SKM-1 treated with dmso at 0.1 percent for 144 hours (cell line): Measurements from ENCODE around the gene INMT.
A peak's percentile ranks its signal among the peaks of the same experiment; 100 is the strongest.

Experiments used
- DNase-seq: peaks from one replicate; lab custom pipeline; 2025; ENCODE audit not compliant: unreplicated experiment; lab: John Stamatoyannopoulos, UW

The INMT gene

DNA sequence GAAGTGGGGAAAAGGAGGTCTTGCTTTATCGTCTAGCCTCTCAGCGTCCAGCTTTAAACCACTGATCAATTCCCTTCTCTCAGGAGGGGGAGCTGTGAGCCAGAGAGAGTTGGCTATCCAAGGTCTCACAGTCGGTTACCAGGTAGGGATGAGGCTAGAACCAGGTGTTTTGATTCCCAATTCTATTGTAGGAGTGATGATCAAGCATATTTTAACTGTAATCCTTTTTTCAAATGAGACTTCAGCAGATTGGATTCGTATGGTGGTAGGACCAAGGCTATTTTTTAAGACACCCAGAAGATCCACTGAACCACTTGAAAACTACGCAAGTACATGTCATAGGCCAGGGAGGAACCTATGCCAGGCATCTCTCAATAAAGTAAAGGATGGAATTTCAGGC, 27.6 kb downstream of the INMT start:
- DNase-seq: no peak

DNA sequence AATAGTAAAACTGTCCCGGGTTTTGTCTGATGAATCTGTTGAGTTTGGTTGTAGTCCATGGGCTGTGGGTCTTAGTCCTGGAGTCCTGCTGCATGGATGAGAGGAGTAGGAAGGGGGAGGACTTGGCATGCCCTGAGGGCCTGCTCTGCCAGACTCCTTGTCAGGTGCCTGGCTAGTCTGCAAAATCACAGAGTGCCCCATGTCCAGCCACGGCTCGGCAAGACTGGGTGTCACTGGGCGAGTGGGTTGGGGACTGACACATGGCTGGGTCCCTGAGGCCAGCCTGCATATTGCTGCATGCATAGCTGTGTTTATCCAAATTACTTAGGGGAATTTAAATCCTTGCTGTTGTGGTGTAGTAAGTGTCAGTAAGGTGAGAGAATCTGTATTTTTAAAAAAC, 29.0 kb downstream of the INMT start:
- no peak for DNase-seq

DNA sequence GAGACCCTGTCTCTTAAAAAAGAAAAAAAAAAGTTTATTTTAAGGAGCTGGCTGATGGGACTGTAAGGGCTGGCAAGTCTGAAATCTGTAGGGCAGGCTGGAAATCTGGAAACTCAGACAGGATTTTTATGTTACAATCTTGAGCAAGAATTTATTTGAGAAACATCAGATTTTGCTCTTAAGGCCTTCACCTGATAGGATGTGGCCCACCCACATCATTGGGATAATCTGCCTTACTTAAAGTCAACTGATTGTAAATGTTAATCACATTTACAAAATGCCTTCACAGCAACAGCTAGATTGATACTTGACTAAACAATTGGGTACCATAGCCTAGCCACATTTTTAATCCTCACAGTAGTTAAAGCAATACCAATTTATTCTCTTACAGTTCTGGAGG, 30.8 kb downstream of the INMT start:
- DNase-seq: no peak

DNA sequence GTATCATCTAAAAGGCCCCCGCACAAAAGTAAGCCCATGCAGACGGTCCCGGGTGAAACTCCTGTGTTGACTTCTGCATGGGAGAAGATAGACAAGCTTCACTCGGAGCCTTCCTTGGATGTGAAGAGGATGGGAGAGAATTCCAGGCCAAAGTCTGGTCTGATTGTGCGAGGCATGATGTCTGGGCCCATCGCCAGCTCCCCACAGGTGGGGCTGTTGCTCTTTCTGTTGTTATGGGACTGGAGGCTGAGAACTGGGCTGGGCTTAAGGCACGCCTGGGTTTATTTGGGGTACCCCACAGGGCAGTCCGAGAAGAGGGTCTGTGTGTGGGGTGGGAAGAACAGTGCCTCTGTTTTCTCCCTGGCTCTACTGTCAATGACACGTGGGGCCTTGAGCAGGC, 33.9 kb downstream of the INMT start:
- no peak for DNase-seq

DNA sequence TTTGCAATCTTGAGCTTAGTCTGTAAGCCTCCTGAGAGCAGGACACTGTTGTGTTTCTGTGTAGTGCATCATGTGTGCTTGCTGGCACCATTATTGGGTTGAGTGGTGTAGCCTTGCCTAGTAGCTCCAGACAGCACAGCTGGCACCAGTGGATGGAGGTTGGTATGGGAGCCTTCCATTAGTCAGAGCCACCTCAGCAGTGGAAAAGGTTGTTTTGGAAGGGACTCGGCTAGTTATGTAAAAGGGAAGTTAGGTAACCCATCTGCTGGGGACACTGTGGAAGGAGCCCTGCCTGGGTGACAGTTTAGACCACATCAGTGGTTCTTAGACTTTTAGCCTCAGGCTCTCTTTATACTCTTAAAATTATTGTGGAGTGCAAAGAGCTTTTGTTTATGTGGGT, 35.6 kb downstream of the INMT start:
- DNase-seq: peak; percentile 90

DNA sequence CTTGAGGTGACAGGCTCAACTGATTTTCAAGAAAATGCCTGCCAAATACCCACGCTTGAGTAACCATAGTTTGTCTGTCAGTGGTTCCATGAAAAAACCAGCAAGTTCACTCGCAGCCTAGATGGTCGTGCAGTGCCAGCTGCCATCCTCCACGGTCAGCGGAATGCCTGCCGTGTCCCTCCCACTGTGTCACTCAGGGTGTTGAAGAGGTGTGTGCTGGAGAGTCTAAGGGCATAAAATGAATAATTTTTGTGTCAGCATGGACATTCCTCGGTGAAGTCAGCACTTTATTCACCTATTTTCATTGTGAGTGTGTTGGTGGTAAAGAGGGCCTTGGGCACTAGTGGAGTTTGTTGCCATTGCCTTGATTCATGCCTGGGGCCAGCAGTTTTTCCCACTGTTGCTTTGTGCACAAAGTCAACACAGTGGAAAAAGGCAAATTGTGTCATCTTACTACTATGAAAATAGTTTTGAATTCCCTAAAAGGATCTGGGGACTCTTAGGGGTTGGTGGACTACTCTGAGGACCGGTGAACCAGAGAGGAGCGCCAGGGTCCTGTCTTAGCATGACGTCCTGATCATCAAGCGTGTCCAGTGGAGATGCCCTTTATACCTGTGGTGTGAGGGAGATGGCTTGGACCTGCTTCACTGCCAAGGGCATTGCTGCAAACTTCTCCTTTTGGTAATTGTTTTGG, 36.9 kb downstream of the INMT start:
- no peak for DNase-seq

DNA sequence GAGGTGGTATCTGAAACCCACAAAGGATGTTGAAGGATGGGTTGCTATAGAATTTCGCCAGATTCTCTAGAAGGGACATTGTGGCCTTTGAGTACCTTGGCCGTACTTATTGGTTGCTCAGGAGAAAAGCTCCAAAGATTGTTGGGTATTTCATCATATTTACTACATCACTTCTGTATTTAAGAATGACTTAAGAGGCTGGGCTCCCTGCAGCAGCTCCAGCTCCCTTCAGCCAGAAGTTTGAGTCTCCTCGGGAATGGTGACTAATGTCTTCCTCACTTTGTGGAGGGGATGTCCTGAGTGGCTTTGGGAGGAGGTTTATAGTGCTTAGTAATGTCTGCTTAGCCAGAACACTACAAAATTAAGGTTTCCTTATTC, 37.4 kb downstream of the INMT start:
- peak; percentile 90 for DNase-seq

DNA sequence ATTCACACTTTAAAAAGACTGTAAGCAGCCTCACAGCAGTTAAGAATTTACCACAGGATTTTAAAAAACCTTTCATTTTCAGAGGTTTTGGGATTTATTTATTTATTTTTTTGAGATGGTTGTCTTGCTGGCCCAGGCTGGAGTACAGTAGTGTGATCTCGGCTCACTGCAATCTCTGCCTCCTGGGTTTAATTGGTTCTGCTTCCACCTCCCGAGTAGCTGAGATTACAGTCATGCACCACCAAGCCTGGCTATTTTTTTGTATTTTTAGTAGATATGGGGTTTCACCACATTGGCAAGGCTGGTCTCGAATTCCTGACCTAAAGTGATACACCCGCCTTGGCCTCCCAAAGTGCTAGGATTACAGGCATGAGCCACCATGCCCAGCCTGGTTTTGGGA, 38.4 kb downstream of the INMT start:
- DNase-seq: no peak

DNA sequence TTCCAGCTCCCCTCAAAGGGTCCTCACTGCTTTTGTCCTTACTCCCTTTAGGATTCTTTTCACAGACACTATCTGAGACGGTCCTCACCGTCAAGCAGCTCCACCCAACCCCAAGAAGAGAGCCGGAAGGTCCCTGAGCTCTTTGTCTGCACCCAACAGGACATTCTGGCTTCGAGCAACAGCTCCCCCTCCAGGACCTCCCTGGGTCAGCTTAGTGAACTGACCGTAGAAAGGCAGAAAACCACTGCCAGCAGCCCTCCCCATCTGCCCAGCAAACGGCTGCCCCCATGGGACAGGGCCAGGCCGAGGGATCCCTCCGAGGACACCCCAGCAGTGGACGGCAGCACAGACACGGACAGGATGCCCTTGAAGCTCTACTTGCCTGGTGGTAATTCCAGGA, 39.2 kb downstream of the INMT start:
- no peak for DNase-seq

DNA sequence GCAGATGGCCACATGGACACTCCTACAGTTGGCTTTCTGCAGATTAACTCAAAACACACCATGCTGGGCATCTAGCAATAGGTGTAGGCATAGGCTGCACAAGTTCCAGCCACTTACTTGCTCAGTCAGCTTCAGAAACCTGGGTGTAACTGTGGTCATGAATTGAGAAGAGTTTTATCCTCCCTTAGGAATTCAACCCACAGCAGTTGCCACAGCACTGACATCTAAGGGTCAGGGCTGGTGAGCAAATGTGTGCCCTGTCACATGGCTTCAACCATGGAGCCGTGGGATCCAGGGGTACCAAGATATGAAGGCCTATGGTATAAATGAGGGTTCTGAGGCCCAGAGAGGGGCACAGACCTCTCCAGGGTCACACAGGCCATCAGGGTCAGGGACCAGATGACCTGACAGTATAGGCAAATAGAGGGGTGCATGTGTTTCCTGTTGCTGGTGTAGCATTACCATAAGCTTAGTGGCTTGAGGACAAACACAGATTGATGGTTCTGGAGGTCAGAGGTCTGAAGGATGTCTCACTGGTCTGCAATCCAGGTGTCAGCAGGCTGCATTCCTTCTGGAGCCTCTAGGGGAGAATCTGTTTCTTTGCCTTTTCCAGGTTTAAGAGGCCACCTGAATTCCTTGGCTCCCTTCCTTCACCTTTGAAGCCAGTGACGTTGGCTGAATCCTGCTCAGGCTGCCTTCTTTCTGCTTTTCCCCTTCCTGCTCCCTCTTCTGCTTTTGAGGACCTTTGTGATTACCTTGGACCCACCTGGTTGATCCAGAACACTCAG, 43.4 kb downstream of the INMT start:
- DNase-seq: no peak

DNA sequence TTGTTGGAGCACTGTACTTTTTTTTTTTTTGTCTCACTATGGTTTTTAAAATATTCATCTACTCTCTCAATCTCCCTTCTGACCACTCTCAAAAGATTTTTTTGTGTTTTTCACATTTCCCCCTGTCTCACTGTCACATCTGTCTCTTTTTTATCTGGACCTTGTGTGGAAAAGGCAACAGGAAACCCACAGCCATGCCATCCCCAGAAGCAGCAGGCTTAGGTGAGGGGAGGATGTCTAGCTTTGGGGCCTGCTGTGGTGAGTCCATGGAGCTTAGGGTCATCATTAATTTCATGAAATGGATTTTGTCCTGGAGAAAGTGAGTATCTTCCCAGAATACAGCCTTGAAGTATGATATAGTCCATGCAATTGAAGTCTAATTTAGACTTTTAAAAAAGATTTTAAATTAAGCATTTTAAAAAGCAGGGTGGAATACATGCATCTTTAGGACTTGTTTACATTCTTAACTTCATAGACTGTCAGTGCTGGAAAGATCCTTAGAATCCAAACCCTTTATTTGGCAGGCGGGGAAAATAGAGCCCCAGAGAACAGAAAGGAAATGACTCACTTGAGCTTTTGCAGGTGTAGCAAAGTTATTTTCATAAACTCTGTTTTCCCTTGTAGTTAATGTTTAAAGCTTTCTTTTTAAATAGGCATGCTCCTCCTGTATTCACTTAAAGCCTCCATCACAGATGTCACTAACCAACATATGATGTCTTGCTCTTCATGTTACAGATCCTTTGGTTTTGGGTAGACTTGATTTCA, 44.4 kb downstream of the INMT start:
- DNase-seq: no peak

DNA sequence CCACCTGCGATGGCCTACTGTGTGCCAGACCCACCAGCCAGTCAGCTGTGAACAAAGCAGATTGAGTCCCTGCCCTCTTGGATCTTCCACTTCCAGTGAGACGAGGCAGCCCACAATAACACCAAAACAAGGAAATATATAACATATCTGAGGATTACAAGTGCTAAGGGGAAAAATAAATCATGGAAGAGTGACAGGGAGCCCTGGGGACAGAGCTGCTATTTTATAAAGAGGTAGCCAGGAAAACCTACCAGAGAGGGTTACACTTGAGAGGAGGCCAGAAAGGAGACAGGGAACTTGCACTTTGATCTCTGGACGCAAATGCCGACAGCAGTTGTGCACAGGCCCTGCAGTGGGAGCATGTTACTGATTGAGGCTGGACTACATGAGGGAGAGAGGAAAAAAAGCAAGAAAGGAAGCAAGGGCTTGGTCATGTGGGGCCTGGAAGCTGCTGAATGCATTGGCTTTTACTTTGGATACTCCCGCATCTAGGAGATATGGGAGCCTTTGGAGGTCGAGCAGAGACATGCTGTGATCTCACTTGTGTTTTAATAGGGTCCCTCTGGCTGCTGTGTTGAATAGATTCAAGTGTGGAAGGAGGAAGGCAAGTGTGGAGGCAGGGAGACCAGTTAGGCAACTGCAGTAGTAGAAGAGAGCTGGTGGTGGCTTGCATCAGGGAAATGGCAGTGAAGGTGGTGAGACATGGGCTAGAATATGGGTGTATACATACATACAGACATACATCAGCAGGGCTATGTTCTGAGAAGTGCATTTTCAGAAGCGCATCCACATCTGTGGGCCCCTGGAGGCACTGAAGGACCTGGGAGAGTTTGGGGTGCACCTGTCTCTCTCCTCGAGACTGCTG, 45.5 kb downstream of the INMT start:
- DNase-seq: no peak

DNA sequence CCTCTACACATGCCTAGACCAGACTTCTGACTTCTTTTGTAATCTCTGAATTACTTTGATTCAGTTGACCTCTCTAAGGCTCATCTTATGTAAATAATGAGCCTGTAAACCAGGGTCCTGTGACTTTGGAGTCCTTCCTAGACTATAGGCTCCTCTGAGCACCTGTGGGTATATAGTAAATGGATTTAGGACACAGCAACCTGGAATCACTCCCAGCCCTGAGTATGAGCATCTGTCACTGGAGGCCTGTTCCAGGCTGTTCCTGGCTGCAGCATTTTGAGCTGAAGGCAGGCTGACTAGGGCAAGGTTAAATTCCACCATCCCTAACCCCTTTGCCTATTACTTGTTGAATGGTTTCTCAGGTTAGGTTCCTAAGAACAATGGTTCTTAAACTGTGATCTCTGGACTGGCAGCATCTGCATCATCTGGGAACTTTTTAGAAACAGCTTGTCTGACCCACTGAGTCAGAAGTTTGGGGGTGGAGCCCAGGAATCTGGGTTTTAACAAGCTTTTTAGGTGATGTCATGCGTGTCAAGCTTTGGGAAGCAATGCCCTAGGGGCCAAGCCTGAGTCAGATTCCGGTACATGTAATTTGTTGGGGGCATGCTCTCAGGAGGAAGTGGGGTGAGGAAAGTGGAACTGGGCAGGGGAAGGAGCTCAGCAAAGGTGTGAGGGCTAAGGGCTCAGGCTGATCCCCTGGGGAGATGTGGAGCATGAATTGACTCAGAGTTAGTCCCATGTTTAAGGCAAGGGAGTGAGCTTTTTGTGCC, 47.5 kb downstream of the INMT start:
- peak; percentile 23 for DNase-seq

DNA sequence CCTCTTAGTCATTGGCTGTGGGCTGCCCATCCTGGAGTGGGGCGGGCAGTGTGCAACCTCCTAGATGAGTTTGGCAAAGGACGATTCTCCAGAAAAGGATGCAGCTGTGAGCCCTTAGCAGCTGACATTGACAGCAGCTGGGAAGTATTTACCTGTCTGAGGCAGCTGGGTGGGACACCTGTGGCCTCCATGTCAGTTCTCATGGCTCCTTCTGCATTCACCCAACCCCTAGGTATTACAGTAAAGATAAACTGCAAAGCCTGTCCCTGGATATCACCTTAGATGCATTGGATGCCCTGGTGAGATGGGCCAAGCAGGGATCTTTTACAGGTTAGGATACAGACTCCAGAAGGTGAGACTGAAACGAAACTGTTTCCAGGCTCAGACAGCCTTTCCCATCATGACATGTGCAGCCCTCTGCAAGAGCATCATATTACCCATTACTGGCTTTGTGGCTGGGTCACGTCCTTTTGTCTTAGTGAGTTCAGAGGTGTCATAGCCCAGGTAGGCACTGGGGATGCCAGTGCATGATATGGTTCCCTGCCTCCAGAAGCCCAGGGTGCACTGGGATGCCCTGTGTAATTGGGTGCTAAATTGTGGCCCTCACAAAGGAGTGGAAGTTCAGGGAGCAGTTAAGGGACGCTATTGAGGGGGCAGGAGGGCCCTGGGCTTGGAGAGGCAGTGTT, 48.2 kb downstream of the INMT start:
- DNase-seq: no peak

DNA sequence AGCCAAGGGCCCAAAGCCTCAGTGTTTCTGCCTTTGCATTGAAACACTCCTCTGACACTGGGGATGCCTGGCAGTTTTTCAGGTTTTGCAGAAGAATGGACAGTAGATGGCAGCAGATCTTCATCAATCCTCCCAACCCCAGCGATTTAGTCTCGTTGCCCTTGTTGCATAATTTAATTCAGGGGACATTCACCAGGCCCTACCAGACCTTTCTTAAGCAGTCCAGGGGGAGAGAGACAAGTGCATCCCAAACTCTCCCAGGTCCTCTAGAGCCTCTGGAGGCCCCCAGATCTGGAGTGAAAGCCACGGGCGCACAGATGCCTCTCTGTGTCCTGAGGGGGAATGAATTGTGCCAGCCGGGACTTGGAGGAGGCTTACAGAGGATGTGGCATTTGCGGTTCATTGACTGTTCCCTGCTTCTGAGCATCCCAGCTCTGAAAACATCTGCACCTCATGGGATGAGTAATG, 48.9 kb downstream of the INMT start:
- DNase-seq: peak; percentile 68

DNA sequence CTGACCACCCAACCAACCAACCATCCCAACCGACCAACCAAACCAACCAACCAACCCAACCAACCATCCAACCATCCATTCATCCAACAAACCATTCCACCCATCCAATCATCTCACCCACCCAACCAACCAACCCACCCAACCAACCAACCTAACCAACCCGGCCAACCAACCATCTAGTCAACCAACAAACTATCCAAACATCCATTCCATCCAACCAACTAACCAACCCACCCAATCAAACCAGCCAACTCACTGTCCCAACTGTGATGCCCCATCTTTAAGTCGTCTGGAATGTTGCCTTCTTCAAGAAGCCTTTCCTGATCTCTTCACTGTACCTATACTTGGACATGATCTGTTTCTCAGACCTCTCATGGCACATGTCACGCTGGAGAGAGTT, 50.9 kb downstream of the INMT start:
- no peak for DNase-seq

DNA sequence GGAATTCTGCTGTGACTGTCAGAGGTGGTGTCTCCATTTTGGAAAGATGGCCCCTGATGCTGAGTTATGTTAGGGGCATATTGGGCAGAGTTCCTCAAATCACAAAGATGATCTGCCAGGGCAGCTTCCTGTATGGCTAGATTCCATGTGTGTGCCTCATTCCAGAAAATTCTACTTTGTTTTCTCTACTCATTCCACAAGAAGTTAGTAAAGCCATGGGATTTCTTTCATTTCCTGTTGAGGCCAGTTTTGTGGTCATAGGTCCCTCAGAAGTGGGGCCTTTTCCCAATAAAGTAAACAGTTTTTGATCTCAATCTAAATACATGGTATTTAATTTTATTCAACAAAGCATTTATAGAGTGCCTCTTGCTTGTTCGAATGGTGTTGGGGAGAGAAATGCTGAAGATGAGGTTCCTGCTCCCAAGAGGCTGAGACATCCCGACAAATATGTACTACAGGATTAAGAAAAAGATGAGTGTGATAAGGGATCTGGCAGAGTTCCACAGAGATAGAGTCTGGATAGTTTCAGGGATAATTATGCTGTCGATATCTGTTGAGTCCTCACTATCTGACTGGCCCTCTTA, 52.2 kb downstream of the INMT start:
- no peak for DNase-seq

DNA sequence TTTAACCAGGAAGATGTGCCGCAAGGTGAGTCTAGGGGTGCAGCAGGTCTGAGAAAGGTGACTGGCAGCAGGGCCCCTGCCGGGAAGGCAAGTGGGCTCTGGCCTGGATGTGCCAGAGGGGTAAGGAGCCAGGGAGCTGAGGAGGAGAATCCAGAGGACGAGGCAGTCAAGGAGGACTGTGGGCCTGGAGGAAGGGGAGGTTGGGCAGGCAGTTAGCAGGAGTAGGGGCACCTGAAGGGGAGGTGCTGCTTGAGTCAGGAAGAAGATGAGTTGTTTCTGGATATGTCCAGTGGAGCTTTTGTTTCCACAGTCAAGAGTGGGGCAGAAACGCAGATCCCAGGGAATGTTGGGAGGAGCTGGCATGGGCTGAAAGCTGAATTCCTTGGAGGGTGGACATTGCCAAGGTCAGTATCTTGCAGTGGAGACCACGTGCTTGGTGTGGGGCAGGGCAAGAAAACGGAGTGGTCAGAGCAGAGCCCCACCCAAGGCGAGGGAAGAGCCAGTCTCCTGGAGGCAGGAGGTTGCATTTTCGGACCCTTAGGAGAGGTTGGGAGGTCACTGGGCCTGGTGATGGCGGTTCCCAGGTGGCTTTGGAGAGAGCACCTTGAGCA, 53.3 kb downstream of the INMT start:
- DNase-seq: no peak

DNA sequence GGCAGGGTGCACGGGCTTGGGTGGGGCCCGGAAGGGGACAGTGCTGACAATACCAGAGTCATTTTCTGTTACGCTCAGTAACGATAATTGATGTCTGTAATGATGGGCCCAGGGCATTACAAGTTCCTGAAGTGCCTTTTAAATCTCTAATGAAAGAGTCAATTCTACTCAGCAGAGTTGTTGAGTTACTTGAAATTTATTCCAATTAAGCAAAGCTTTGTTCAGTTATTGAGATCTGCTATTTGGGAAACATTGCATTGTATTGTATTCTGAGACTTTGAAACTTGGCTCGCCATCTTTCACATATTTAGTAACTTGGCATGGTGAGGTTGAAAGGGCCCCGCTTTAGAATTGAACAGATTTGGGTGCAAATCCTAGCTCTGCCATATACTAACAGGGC, 54.0 kb downstream of the INMT start:
- DNase-seq: no peak
